Liver (tissue), 2 donors: ENCODE measurements around the gene ATP2A3.

Source experiments
- HNF4G ChIP-seq: IDR thresholded peaks from 2 replicates; pipeline ENCODE4 v1.6.1; 2016; ENCODE audit warnings: antibody characterized with exemption
- JUND ChIP-seq, 2 donors: IDR thresholded peaks; 2 replicates each; pipeline ENCODE4 v1.6.1; 2016; ENCODE audit warnings: antibody characterized with exemption in 2 of 2
- TAF1 ChIP-seq: conservative IDR thresholded peaks from 2 replicates; pipeline ENCODE4 v1.6.1; 2016; ENCODE audit warnings: antibody characterized with exemption, mild to moderate bottlenecking
- YY1 ChIP-seq: IDR thresholded peaks from 2 replicates; pipeline ENCODE4 v1.6.1; 2016; ENCODE audit warnings: antibody characterized with exemption, mild to moderate bottlenecking
- donor health status: healthy.

DNA sequence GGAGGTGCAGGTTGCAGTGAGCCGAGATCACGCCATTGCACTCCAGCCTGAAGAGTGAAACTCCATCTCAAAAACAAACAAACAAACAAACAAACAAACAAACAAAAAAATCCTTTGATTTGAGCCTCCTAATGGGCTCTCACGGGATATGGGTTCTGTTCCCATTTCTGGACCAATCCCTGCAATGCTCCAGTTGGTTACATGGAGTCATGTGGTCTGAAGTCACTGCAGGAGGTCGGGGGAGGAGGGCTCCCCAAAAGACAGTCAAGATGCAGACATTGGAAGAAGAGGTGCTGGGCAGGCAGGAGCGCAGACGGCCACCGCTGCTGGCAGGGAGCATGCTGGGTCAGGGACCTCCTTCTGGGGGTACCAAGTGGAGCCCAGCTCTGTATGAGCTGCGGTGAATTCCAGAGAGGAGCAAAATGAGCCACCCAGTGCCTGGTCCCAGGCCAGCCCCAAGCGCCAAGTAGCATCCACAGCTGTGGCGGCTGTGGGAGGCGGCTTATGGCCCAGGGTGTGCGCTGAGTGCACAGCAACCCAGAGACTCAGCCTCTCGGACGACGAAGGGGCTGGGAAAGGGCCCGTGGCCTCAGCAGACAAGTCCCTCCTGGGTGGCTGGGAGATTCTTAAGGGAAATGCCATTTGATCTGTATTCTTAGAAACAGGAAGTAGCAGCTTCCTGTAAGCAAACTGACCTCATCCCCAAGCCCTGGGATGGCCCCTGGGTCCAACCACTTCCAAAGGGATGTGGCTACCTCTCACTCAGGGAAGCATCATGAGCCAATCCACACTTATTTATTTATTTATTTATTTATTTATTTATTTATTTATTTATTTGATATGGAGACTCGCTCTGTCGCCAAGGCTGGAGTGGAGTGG, 19.6 kb upstream of the ATP2A3 start:
- TF ChIP-seq HNF4G (no peak), TAF1 (no peak), JUND (IDR thresholded peaks at IDR 0.05) (no peak), YY1 (no peak)
